Measurements from ENCODE around the gene UBA7. TPM values are rescaled to one million over a fixed set of nuclear protein-coding genes. Genes with fewer than 3 reads are reported as not detected.

UBA7 gene
- total and polyA plus RNA-seq, 2 of the 8 experiments (the other 6 are each of a cell fraction or from before 2014, with no cell fraction given): 0.34 to 0.65 TPM

GRCh38 chr3:49792371-49793150 is 21.2 kb downstream of the UBA7 start:
- 91% methylated on average over 9 of the region's 10 CpGs; no CpG with 5 or more reads in 1 of the 2 experiments for WGBS, 2 experiments (ENCODE audit: extremely low coverage in 1 of 2, insufficient coverage in 1 of 2, insufficient read length in 1 of 2, insufficient replicate concordance in 2 of 2, low coverage in 1 of 2, low lambda C conversion rate in 2 of 2, missing lambda C conversion rate in 1 of 2)
- no peak for FAIRE-seq
- H4K91ac ChIP-seq (replicated peaks; ENCODE audit: insufficient read length, low read length): no peak overlapping the region
- no peak overlapping the region for H2BK5ac ChIP-seq (ENCODE audit: low read depth, low read length)
- no peak overlapping the region for H2AK5ac ChIP-seq (ENCODE audit: low read depth, low read length)
- H3K36me3 ChIP-seq (ENCODE audit: control insufficient read depth in 2 of 4, insufficient read depth in 4 of 4, low read length in 3 of 4): no peaks in the 10 kb centered on the region
- peak overlapping the region; percentile 57; the same call in 1 of the 2 replicates for H4K8ac ChIP-seq (ENCODE audit: extremely low read depth, insufficient read depth, low read length)
- ChIA-PET POLR2A (ENCODE audit: partially characterized antibody) (interaction anchor here (0.6 kb wide), 1 partner anchor 15 kb away, joined by 4 read pairs; no protein-coding TSS in a partner anchor), CTCF (ENCODE audit: partially characterized antibody) (interaction anchor here (0.9 to 1.6 kb wide), 4 partner anchors 11 to 91 kb away, joined by 3 to 4 read pairs (median 4); no protein-coding TSS in a partner anchor)
- no peaks in the 10 kb centered on the region for H3K79me1 ChIP-seq (ENCODE audit: low read depth, low read length)
- H2BK12ac ChIP-seq (ENCODE audit: low read depth, low read length): no peak overlapping the region
- no peak overlapping the region for H2BK15ac ChIP-seq (ENCODE audit: low read length)
- no peak overlapping the region for H2BK20ac ChIP-seq (ENCODE audit: low read length)
- no peaks in the 10 kb centered on the region for H3K23me2 ChIP-seq (ENCODE audit: low read depth, low read length)
- H3K4ac ChIP-seq (replicated peaks; ENCODE audit: insufficient read length, low read depth, low read length): no peak overlapping the region
- H3K23ac ChIP-seq (ENCODE audit: insufficient read length): no peak overlapping the region
- no peak overlapping the region for H2BK120ac ChIP-seq (replicated peaks; ENCODE audit: low read depth, low read length)
- no peaks in the 10 kb centered on the region for H3K9me3 ChIP-seq (ENCODE audit: insufficient read depth in 2 of 2, low read depth in 1 of 2, low read length in 1 of 2)
- no peak overlapping the region for H3K56ac ChIP-seq (replicated peaks; ENCODE audit: insufficient read length, low read depth, low read length)
- H3K27ac ChIP-seq (ENCODE audit: low read depth, low read length): no peak overlapping the region
- peaks cover 0 to 2% of the 10 kb centered on the region in 2 experiments for H4K20me1 ChIP-seq (replicated peaks in 1 of 2; ENCODE audit: control insufficient read depth in 1 of 2, insufficient read depth in 2 of 2, low read length in 2 of 2)
- DNase-seq (ENCODE audit: low read depth in 1 of 2, low spot score in 2 of 2): no peak
- no peak overlapping the region for H3K4me3 ChIP-seq (ENCODE audit: extremely low read depth in 1 of 4, insufficient read depth in 2 of 4, low read depth in 3 of 4, low read length in 4 of 4)
- no peak overlapping the region for H3K14ac ChIP-seq (ENCODE audit: insufficient read length)
- H3K27me3 ChIP-seq (replicated peaks in 1 of 4; ENCODE audit: control insufficient read depth in 3 of 4, extremely low read depth in 1 of 4, insufficient read depth in 3 of 4, low read length in 3 of 4): no peaks in the 10 kb centered on the region; a peak in 1 of 7 replicates
- no peak overlapping the region for H3K9ac ChIP-seq (replicated peaks in 1 of 4; ENCODE audit: extremely low read depth in 1 of 4, low read depth in 3 of 4, low read length in 3 of 4)
- H2AFZ ChIP-seq (ENCODE audit: low read length): no peak overlapping the region
- H3K18ac ChIP-seq (ENCODE audit: extremely low read depth, low read length): no peak overlapping the region
- H3K79me2 ChIP-seq (ENCODE audit: control insufficient read depth in 1 of 2, insufficient read depth in 2 of 2, low read length in 2 of 2): no peaks in the 10 kb centered on the region
- no peaks in the 10 kb centered on the region for H3K4me1 ChIP-seq (replicated peaks in 1 of 4; ENCODE audit: control insufficient read depth in 3 of 4, insufficient read depth in 4 of 4, low read length in 3 of 4)
- no peak overlapping the region for H4K5ac ChIP-seq (ENCODE audit: insufficient read length, low read depth, low read length)
- no peak overlapping the region for H3K4me2 ChIP-seq (ENCODE audit: insufficient read depth in 1 of 2, low read depth in 2 of 2, low read length in 2 of 2)
- TF ChIP-seq KDM4A (IDR thresholded peaks at IDR 0.05; ENCODE audit: low read depth, low read length, severe bottlenecking) (no peak), EP300 (IDR thresholded peaks at IDR 0.05; ENCODE audit: borderline replicate concordance in 1 of 2, low read depth in 2 of 2, low read length in 2 of 2) (no peak), KDM5A (IDR thresholded peaks at IDR 0.05; ENCODE audit: low read length) (no peak), CTBP2 (IDR thresholded peaks at IDR 0.05; ENCODE audit: borderline replicate concordance, insufficient read depth, insufficient read length, low read length) (no peak), SIRT6 (IDR thresholded peaks at IDR 0.05; ENCODE audit: low read length) (no peak), SAP30 (IDR thresholded peaks at IDR 0.05; ENCODE audit: insufficient read depth, insufficient replicate concordance, low read length) (no peak), SP1 (IDR thresholded peaks at IDR 0.05; ENCODE audit: low read depth, low read length) (no peak), SUZ12 (IDR thresholded peaks at IDR 0.05; ENCODE audit: low read length) (no peak), SP2 (IDR thresholded peaks at IDR 0.05; ENCODE audit: low read length) (no peak), TAF7 (optimal IDR thresholded peaks at IDR 0.05; ENCODE audit: borderline replicate concordance, low read depth, low read length) (no peak), ZNF274 (IDR thresholded peaks at IDR 0.05; ENCODE audit: borderline replicate concordance, extremely low read depth, low read length) (no peak), KDM1A (IDR thresholded peaks at IDR 0.05; ENCODE audit: borderline replicate concordance, low read length) (no peak)
